Caco-2 (cell line): ENCODE results near the gene EZH2. TPM values are rescaled to one million over a fixed set of nuclear protein-coding genes. Genes with fewer than 3 reads are reported as not detected.

Experiments used
- BruUV-seq: library from RNA; stranded (reverse); fragments of 400-500 nt; replicated peaks from 2 replicates; lab custom pipeline; 2021; lab: Mats Ljungman, UMichigan
- CTCF ChIA-PET: fragments of 300-600 bp; sonication (Branson Sonifier 250); formaldehyde crosslinking; loops from one replicate; lab custom pipeline; 2022; ENCODE audit warnings: antibody characterized with exemption; lab: Charles Lee
- POLR2A ChIA-PET: fragments of 300-600 bp; sonication (Branson Sonifier 250); formaldehyde crosslinking; loops from one replicate; lab custom pipeline; 2022; ENCODE audit warnings: antibody characterized with exemption; lab: Charles Lee
- DNase-seq, 2 experiments: peaks; one replicate each; pipeline versions ENCODE4 v3.0.0 to v3.0.0-alpha.2; 2020 to 2022
- H3K27me3 ChIP-seq: replicated peaks from 2 replicates; pipeline ENCODE4 v1.6.0; 2011; ENCODE audit warnings: low read length; ENCODE audit not compliant: control insufficient read depth, insufficient read depth
- H3K36me3 ChIP-seq: 2 replicates; pipeline ENCODE4 v1.5.1; 2011; ENCODE audit warnings: low read length; ENCODE audit not compliant: control insufficient read depth, insufficient read depth
- H3K4me1 ChIP-seq: fragments of 250-450 bp; sonication (Bioruptor Pico); 2 replicates; pipeline ENCODE4 v1.5.1; 2020; ENCODE audit warnings: mild to moderate bottlenecking
- H3K4me3 ChIP-seq: 2 replicates; pipeline ENCODE4 v1.5.1; 2011; ENCODE audit warnings: low read depth, mild to moderate bottlenecking, control low read depth, low read length
- H3K9me3 ChIP-seq: fragments of 250-450 bp; sonication (Bioruptor Pico); 2 replicates; pipeline ENCODE4 v1.5.1; 2020; ENCODE audit warnings: mild to moderate bottlenecking, moderate library complexity
- H3K27ac Mint-ChIP-seq: one replicate; pipeline ENCODE4 v1.8.0; 2022; ENCODE audit warnings: mixed read lengths; ENCODE audit not compliant: unreplicated experiment
- H3K27me3 Mint-ChIP-seq: one replicate; pipeline ENCODE4 v1.8.0; 2022; ENCODE audit warnings: mixed read lengths; ENCODE audit not compliant: insufficient read depth, unreplicated experiment
- H3K36me3 Mint-ChIP-seq: one replicate; pipeline ENCODE4 v1.8.0; 2022; ENCODE audit warnings: mild to moderate bottlenecking, mixed read lengths; ENCODE audit not compliant: insufficient read depth, unreplicated experiment
- H3K4me1 Mint-ChIP-seq: one replicate; pipeline ENCODE4 v1.8.0; 2022; ENCODE audit warnings: low read depth, mixed read lengths; ENCODE audit not compliant: unreplicated experiment
- H3K4me3 Mint-ChIP-seq: one replicate; pipeline ENCODE4 v1.8.0; 2022; ENCODE audit warnings: mild to moderate bottlenecking, moderate library complexity, mixed read lengths; ENCODE audit not compliant: unreplicated experiment
- H3K9me3 Mint-ChIP-seq: one replicate; pipeline ENCODE4 v1.8.0; 2022; ENCODE audit warnings: mixed read lengths; ENCODE audit not compliant: unreplicated experiment
- CTCF ChIP-seq, 2 experiments: fragments of 200-600 bp in 1 of 2; IDR thresholded peaks; 1 replicate in 1 of 2; 2 replicates in 1 of 2; pipeline versions ENCODE4 v1.5.1 to v1.8.0; 2011 to 2022; ENCODE audit warnings: antibody characterized with exemption in 1 of 2, control low read depth in 1 of 2, inconsistent platforms in 1 of 2, low read depth in 1 of 2, low read length in 1 of 2, mild to moderate bottlenecking in 1 of 2, moderate library complexity in 1 of 2; ENCODE audit not compliant: insufficient read depth in 1 of 2, severe bottlenecking in 1 of 2, unreplicated experiment in 1 of 2
- intact Hi-C: fragments of 100-400 bp; cut with micrococcal nuclease; formaldehyde crosslinking; loops from one replicate; pipeline ENCODE4 v1.10.0; 2022; ENCODE audit not compliant: unreplicated experiment
- total RNA-seq: library from RNA; stranded (reverse); gene quantifications from 2 replicates; pipeline ENCODE4 v1.2.3, GENCODE V29; 2022

Gene EZH2
- total RNA-seq, 1 experiment from 2014 or later, result 63.7 TPM

- DNase-seq, result no peak
- CTCF ChIA-PET, result no interaction called here
- H3K9me3 ChIP-seq, result no peaks in the 10 kb centered on the region
- Mint-ChIP-seq H3K4me1 (peaks cover 15% of the 10 kb centered on the region), H3K9me3 (no peaks in the 10 kb centered on the region), H3K27ac (no peak overlapping the region), H3K4me3 (no peak overlapping the region), H3K36me3 (no peaks in the 10 kb centered on the region), H3K27me3 (peaks cover 11% of the 10 kb centered on the region)
- H3K4me1 ChIP-seq, result peaks cover 7% of the 10 kb centered on the region
- POLR2A ChIA-PET, result no interaction called here
- intact Hi-C loops, result no loop called here
- no peak overlapping the region for H3K4me3 ChIP-seq
- no peak for TF ChIP-seq CTCF (IDR thresholded peaks at IDR 0.05; ENCODE audit: insufficient read depth in 1 of 2, low read depth in 1 of 2, low read length in 1 of 2, severe bottlenecking in 1 of 2, unreplicated experiment in 1 of 2)
- BruUV-seq, result no TSS peak
- H3K27me3 ChIP-seq, result no peaks in the 10 kb centered on the region
- no peaks in the 10 kb centered on the region for H3K36me3 ChIP-seq
Measured at GRCh38 chr7:148912151-148912550, 28.1 kb upstream of the EZH2 start.

GRCh38 chr7:148911626-148912025 is 27.5 kb upstream of the EZH2 start:
- Mint-ChIP-seq H3K4me3 (no peak overlapping the region), H3K27me3 (peaks cover 11% of the 10 kb centered on the region), H3K4me1 (peaks cover 15% of the 10 kb centered on the region), H3K9me3 (no peaks in the 10 kb centered on the region), H3K36me3 (no peaks in the 10 kb centered on the region), H3K27ac (no peak overlapping the region)
- H3K4me1 ChIP-seq, result peaks cover 7% of the 10 kb centered on the region
- intact Hi-C loops, result no loop called here
- BruUV-seq, result no TSS peak
- ChIA-PET CTCF (no interaction called here), POLR2A (no interaction called here)
- H3K9me3 ChIP-seq, result no peaks in the 10 kb centered on the region
- H3K27me3 ChIP-seq, result no peaks in the 10 kb centered on the region
- H3K4me3 ChIP-seq, result no peak overlapping the region
- H3K36me3 ChIP-seq, result no peaks in the 10 kb centered on the region
- DNase-seq, result no peak
- TF ChIP-seq CTCF (IDR thresholded peaks at IDR 0.05; ENCODE audit: insufficient read depth in 1 of 2, low read depth in 1 of 2, low read length in 1 of 2, severe bottlenecking in 1 of 2, unreplicated experiment in 1 of 2), result no peak

GRCh38 chr7:148909568-148909967 is 25.5 kb upstream of the EZH2 start:
- POLR2A ChIA-PET, result no interaction called here

More at GRCh38 chr7:148909568-148909967, 25.5 kb upstream of the EZH2 start:
- BruUV-seq, result no TSS peak
- Mint-ChIP-seq H3K27ac (no peak overlapping the region), H3K27me3 (peaks cover 11% of the 10 kb centered on the region), H3K9me3 (no peaks in the 10 kb centered on the region), H3K36me3 (no peaks in the 10 kb centered on the region), H3K4me3 (no peak overlapping the region), H3K4me1 (peaks cover 15% of the 10 kb centered on the region)
- DNase-seq, result no peak
- Histone ChIP-seq H3K27me3 (no peaks in the 10 kb centered on the region; the same call in 1 of the 2 replicates), H3K4me1 (peaks cover 7% of the 10 kb centered on the region), H3K9me3 (no peaks in the 10 kb centered on the region), H3K4me3 (no peak overlapping the region), H3K36me3 (no peaks in the 10 kb centered on the region)
- intact Hi-C loops, result no loop called here
- CTCF ChIA-PET, result no interaction called here
- no peak for TF ChIP-seq CTCF (IDR thresholded peaks at IDR 0.05; ENCODE audit: insufficient read depth in 1 of 2, low read depth in 1 of 2, low read length in 1 of 2, severe bottlenecking in 1 of 2, unreplicated experiment in 1 of 2)
